KMS-11 (cell line): Measurements from ENCODE around the gene UBE2G2.
A peak's percentile ranks its signal among the peaks of the same experiment; 100 is the strongest.

Experiments
- H2AFZ ChIP-seq: fragments of 200-600 bp; sonication (generic); 2 replicates; pipeline ENCODE4 v1.6.1; 2016; ENCODE audit warnings: antibody characterized with exemption, mixed run types, low read depth
- H3K27ac ChIP-seq: fragments of 200-600 bp; sonication (generic); 2 replicates; pipeline ENCODE4 v1.6.1; 2016; ENCODE audit warnings: mild to moderate bottlenecking, mixed run types
- H3K27me3 ChIP-seq: fragments of 200-600 bp; sonication (generic); 2 replicates; pipeline ENCODE4 v1.6.1; 2017; ENCODE audit warnings: mild to moderate bottlenecking, low read depth, mixed run types, moderate library complexity; ENCODE audit not compliant: insufficient read depth
- H3K36me3 ChIP-seq: fragments of 200-600 bp; sonication (generic); 2 replicates; pipeline ENCODE4 v1.6.1; 2017; ENCODE audit warnings: mild to moderate bottlenecking, mixed run types; ENCODE audit not compliant: insufficient read depth
- H3K4me1 ChIP-seq: fragments of 200-600 bp; sonication (generic); 2 replicates; pipeline ENCODE4 v1.6.1; 2016; ENCODE audit warnings: mild to moderate bottlenecking, low read depth, mixed run types; ENCODE audit not compliant: poor library complexity, severe bottlenecking
- H3K4me2 ChIP-seq: fragments of 200-600 bp; sonication (generic); 2 replicates; pipeline ENCODE4 v1.7.0; 2016; ENCODE audit warnings: mild to moderate bottlenecking, mixed run types
- H3K4me3 ChIP-seq: fragments of 200-600 bp; sonication (generic); IDR thresholded peaks from 2 replicates; pipeline ENCODE4 v1.6.1; 2017; ENCODE audit warnings: low read depth, low read length, mixed read lengths; ENCODE audit not compliant: insufficient read depth
- H3K79me2 ChIP-seq: fragments of 200-600 bp; sonication (generic); 2 replicates; pipeline ENCODE4 v1.6.1; 2016; ENCODE audit warnings: low read depth, mixed run types; ENCODE audit not compliant: insufficient read depth
- H3K9ac ChIP-seq: fragments of 200-600 bp; sonication (generic); 2 replicates; pipeline ENCODE4 v1.6.1; 2016; ENCODE audit warnings: mild to moderate bottlenecking, mixed run types
- H4K20me1 ChIP-seq: fragments of 200-600 bp; sonication (generic); 2 replicates; pipeline ENCODE4 v1.6.1; 2016; ENCODE audit warnings: mild to moderate bottlenecking, mixed run types; ENCODE audit not compliant: insufficient read depth
- TF ChIP-seq, protein P1 (sequence below): fragments of 200-600 bp; sonication (generic); conservative IDR thresholded peaks from 2 replicates; pipeline ENCODE4 v1.6.1; 2017; ENCODE audit warnings: low read depth, mild to moderate bottlenecking, antibody characterized with exemption, low read length, moderate library complexity, mixed read lengths

UBE2G2 gene

DNA sequence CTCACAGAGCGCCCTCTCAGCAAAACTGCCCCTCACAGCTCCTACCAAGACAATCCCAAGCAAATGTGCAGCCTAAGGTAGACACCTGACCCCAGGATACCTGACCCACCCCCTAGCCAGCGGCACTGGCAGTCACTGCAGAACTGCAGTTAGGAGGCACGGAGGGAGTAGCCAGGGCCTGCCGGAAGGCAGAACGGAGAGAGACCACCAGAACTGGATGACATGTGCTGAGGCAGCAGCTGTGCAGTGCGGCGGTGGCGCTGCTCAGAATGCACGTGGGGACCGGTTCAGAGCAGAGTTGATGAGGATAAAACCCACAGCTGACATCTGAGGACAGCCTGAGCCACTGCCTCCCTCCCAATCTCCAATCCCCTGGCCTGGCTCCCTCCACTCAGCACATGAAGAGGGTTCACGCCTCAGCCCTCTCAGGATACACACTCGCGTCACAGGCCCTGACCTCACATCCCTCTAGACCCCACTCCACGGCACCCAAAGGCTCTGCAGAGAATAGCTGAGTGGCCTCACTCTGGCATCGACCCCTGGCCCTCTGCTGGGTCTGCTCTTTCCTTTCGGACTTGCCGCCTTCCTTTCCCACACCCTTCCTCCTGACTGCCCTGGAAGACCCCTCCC, 29.6 kb downstream of the UBE2G2 start:
- H4K20me1 ChIP-seq: no peaks in the 10 kb centered on the region
- no peak overlapping the region for H2AFZ ChIP-seq
- no peak overlapping the region for H3K9ac ChIP-seq
- H3K79me2 ChIP-seq: no peaks in the 10 kb centered on the region
- H3K27ac ChIP-seq: no peak overlapping the region
- H3K4me3 ChIP-seq: no peak overlapping the region
- H3K27me3 ChIP-seq: no peaks in the 10 kb centered on the region
- H3K4me1 ChIP-seq: no peaks in the 10 kb centered on the region
- no peak overlapping the region for H3K4me2 ChIP-seq
- TF ChIP-seq, protein P1, sequence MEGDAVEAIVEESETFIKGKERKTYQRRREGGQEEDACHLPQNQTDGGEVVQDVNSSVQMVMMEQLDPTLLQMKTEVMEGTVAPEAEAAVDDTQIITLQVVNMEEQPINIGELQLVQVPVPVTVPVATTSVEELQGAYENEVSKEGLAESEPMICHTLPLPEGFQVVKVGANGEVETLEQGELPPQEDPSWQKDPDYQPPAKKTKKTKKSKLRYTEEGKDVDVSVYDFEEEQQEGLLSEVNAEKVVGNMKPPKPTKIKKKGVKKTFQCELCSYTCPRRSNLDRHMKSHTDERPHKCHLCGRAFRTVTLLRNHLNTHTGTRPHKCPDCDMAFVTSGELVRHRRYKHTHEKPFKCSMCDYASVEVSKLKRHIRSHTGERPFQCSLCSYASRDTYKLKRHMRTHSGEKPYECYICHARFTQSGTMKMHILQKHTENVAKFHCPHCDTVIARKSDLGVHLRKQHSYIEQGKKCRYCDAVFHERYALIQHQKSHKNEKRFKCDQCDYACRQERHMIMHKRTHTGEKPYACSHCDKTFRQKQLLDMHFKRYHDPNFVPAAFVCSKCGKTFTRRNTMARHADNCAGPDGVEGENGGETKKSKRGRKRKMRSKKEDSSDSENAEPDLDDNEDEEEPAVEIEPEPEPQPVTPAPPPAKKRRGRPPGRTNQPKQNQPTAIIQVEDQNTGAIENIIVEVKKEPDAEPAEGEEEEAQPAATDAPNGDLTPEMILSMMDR: no peak
- H3K36me3 ChIP-seq: peaks cover 10% of the 10 kb centered on the region; the same call in 1 of the 2 replicates

DNA sequence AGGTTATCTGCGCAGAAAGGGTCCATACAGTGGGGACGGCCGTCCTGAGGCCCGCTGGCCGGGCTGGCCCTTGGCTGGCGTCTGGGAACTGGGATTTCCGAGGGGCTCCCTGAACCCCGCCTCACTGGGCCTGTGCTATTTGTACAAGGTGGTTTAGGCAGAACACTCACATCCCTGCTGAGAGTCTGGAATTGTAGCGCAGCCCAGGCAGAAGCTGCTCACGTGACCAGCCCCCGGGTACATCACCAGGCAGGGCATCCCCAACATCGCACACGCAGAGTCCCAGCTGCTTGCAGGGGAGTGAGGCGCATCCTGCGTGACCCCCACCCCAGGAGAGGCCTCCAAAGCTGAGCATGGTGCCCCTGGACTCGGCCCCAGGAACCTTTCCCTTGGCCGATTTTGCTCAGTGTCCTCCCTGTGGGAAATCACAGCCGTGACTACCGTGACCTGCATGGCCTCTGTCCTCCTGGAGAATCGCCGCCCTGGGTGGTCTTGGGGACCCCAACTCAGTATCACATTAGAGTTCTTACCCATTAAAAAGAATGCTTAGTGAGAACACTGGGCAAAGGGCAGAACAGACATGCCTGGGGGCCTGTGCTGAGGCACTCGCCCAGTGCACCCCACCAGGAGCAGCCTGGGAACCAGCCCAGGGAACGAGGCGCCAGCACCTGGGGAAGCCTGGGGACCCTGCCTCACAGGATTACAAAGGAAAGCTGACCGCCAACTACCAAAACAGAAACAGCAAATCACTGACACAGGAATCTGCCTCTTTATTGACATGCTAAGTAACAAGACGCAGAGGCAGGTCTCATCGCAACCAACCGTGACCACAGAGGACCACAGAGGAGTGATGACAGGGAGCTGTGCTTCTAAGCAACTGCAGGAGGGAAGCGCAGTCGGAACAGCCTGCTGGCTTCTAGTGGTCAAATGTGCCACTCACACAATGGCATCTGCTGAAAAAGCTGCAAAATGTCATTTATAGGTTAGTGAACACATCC, 33.5 kb downstream of the UBE2G2 start:
- Histone ChIP-seq H3K79me2 (no peaks in the 10 kb centered on the region), H3K27ac (no peak overlapping the region), H3K27me3 (no peaks in the 10 kb centered on the region), H4K20me1 (no peaks in the 10 kb centered on the region), H3K4me1 (peaks cover 20% of the 10 kb centered on the region), H3K9ac (no peak overlapping the region), H3K4me3 (no peak overlapping the region), H3K36me3 (peaks cover 6% of the 10 kb centered on the region; the same call in 1 of the 2 replicates), H2AFZ (no peak overlapping the region), H3K4me2 (no peak overlapping the region)
- TF ChIP-seq, protein P1: no peak

DNA sequence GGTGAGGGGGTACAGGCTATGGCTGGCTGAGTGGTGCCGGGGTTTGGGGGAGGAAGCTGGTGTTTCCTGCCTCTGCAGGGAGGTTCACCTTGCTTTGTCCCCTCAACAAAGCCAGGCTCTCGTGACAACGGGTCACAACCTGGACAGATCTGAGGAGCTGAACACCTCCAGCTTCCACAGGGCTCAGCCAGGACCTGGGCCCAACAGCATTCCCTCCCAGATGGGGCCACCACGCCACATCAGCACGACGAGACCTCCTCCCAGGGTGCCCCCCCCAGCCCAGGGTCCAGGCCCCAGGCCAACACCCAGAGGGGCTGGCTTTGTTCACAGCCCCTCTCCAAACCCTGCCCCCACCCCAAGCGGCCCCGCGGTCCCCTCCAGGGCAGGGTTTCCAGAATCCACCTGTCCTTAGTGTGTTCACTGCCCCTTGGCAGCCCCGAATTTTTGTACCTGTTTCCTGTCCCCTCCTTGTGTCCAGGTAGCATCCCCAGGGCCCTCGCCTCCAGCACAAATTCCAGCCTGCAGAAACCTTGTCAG, 34.7 kb downstream of the UBE2G2 start:
- no peaks in the 10 kb centered on the region for H4K20me1 ChIP-seq
- peaks cover 6% of the 10 kb centered on the region; the same call in 1 of the 2 replicates for H3K36me3 ChIP-seq
- H3K4me2 ChIP-seq: no peak overlapping the region
- no peaks in the 10 kb centered on the region for H3K27me3 ChIP-seq
- no peak overlapping the region for H2AFZ ChIP-seq
- H3K9ac ChIP-seq: no peak overlapping the region
- peaks cover 20% of the 10 kb centered on the region for H3K4me1 ChIP-seq
- no peak overlapping the region for H3K4me3 ChIP-seq
- TF ChIP-seq, protein P1: no peak
- H3K79me2 ChIP-seq: no peaks in the 10 kb centered on the region
- H3K27ac ChIP-seq: no peak overlapping the region

DNA sequence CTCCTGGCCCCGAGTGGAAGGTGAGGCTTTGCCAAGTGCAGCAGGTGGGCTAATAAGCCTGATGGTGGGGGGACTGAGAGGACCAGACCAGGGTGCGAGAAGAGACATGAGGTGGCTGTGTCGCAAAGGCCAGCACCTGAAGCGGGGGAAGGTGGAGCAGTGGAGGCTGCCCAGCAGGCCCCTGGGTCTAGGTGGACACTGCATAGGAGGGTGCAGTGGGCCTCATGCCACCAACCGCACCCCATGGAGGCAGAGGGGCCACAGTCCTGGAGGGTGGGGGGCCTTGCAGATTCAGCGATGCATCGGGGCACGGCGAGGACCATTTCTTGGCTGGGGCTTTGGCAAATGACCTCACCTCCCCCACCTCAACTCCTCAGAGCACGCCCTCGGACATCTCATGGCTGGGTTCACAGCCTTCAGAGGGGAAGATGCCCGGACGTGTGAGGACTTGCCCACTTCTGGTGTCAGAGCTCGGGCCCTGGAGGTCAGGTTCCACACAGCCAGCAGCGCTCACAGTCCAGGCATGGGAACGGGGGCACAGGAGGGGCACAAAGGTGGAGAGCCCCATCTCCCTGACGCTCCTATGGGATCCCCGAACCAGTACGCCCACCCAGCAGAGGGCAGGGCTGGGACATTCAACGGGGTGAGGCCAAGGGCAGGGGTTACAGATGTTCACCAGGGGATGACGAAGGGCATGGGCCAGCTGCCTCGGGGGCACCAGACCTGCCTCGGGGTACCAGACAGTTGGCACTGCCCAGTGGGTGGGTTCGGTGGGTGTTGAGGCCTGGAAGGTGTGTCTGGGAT, 35.4 kb downstream of the UBE2G2 start:
- H4K20me1 ChIP-seq: no peaks in the 10 kb centered on the region
- H3K4me2 ChIP-seq: peak overlapping the region; percentile 56
- peaks cover 2% of the 10 kb centered on the region; the same call in 1 of the 2 replicates for H3K27me3 ChIP-seq
- TF ChIP-seq, protein P1: no peak
- H2AFZ ChIP-seq: no peak overlapping the region
- peaks cover 4% of the 10 kb centered on the region; the same call in 1 of the 2 replicates for H3K36me3 ChIP-seq
- H3K9ac ChIP-seq: no peak overlapping the region
- H3K27ac ChIP-seq: no peak overlapping the region
- no peak overlapping the region for H3K4me3 ChIP-seq
- H3K4me1 ChIP-seq: peaks cover 20% of the 10 kb centered on the region
- no peaks in the 10 kb centered on the region for H3K79me2 ChIP-seq
